NCI-H2029 (cell line): ENCODE measurements around the gene LAMA5.

ENCODE experiments used
- DNase-seq: peaks from one replicate; lab custom pipeline; 2025; lab: John Stamatoyannopoulos, UW

Gene LAMA5

GRCh38 chr20:62317167-62317655, 49.9 kb downstream of the LAMA5 start:
- no peak for DNase-seq

- no peak for DNase-seq
Observed at GRCh38 chr20:62316331-62317166, 50.6 kb downstream of the LAMA5 start.

GRCh38 chr20:62315773-62316172, 51.3 kb downstream of the LAMA5 start:
- DNase-seq, result no peak

DNA sequence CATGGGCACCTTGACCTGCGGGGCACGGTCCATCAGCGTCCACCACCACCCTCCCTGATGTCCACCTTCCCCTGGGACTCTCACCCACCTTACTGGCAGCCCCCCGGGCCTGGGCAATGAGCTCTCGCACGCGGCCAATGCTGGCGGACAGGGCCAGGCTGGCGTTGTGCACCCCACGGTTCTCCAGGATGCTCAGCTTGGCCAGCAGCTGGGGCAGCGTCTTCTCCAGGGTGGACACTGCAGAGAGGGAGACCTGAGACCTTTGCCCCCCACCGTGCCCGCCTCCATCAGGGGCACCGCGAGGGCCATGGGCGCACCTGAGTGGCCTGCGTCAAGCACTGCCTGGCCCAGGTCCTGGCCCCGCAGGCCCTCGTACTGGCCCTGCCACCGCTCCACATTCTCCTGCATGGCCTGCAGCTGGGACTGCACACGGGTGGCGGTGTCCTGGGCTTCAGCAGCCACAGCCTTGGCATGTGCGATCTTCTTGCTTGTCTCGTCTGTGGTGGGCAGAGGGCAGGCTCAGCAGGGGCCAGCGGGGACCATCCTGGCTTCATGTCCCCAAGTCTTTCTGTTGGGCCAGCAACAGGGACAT, 52.3 kb downstream of the LAMA5 start:
- no peak for DNase-seq

GRCh38 chr20:62314339-62314638, 52.8 kb downstream of the LAMA5 start:
- no peak for DNase-seq

DNA sequence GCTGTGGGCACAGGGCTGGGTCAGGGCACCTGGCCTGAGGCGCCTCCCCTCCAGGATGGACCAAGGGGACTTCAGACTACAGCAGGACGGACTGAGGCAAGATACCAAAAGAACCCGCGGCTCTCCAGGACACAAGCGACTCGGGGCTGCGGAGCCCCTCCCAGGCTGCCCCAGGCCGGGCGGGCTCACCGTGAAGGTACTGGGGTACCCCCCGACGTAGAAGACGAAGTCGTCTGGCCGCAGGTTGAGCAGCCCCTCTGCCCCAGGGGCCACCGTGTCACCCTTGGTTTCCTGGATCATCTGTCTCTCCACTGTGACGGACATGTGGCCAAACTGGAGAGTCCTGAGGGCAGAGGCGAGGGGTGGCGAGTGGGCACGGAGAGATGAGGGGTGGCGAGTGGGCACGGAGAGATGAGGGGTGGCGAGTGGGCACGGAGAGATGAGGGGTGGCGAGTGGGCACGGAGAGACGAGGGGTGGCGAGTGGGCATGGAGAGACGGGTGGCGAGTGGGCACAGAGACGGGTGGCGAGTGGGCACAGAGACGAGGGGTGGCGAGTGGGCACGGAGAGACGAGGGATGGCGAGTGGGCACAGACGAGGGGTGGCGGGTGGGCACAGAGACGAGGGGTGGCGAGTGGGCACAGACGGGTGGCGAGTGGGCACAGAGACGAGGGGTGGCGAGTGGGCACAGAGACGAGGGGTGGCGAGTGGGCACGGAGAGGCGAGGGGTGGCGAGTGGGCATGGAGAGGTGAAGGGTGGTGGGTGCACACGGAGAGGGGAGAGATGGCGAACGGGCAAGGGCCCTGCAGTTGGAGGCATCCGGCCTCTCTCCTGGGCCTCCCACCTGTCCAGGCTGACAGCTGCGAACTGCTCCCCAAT, 53.4 kb downstream of the LAMA5 start:
- DNase-seq, result no peak

DNA sequence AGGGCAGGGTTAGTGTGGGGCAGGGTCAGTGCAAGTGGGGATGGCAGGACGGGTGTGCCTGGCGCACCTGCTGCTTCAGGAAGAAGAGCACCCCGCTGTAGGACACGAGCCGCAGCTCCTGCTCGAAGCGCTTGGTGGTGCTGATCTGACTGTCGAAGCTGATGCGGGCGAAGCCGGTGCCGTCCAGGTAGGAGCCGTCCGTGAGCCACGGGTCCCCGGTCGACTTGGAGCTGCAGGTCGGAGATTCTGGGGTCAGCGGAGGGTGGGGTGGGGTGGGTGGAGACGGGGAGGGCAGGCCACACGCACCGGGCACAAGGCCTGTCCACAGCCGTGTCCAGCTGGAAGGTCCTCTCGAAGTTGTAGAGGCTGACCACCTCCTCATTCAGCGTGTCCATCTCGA, 54.1 kb downstream of the LAMA5 start:
- no peak for DNase-seq

GRCh38 chr20:62312662-62312977, 54.5 kb downstream of the LAMA5 start:
- no peak for DNase-seq

DNA sequence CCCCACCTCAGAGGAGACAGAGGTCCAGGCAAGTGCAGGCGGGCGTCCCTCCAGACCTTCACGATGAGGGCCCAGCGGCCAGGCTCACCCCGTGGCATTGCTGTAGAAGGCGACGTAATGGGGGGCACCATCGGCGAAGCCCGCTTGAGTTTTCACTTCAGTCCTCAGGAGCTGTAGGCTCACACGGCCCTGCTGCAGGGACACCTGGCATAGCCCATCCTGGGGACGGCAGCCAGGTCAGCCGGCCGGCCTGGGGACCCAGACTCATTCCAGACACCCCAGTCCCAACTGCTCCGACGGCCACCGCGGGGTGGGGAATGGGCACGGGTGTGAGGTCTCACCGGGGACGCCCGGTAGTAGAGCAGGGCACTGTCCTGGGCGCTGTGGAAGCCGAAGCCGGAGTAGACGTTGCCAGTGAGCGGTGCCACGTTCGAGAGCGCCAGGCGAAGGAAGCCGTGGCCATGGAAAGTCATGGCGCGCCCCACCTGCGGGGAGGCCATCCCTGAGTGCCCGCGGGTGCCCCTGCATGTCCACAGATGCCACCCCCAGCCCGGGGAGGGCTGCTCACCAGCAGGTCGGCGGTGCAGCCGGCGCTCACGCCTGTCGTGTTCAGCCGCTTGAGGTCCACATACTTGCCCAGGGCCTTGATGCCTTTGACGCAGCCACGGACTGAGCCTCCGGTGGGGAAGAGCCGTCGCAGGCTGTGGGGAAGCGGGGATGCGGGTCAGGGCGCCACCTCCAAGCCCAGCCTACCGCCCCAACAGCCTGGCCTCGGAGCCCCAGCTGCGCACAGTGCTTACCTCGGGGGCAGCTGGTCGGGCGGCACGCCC, 55.1 kb downstream of the LAMA5 start:
- DNase-seq, result no peak

- DNase-seq, result no peak
Observed at GRCh38 chr20:62311150-62311549, 56.0 kb downstream of the LAMA5 start.

- DNase-seq, result no peak
Observed at GRCh38 chr20:62310757-62311121, 56.4 kb downstream of the LAMA5 start.

- DNase-seq, result no peak
Observed at GRCh38 chr20:62309947-62310756, 57.0 kb downstream of the LAMA5 start.

- no peak for DNase-seq
Observed at GRCh38 chr20:62309198-62309944, 57.7 kb downstream of the LAMA5 start.

- no peak for DNase-seq
Observed at GRCh38 chr20:62308102-62308822, 58.9 kb downstream of the LAMA5 start.

- no peak for DNase-seq
Observed at GRCh38 chr20:62307226-62308101, 59.6 kb downstream of the LAMA5 start.

DNA sequence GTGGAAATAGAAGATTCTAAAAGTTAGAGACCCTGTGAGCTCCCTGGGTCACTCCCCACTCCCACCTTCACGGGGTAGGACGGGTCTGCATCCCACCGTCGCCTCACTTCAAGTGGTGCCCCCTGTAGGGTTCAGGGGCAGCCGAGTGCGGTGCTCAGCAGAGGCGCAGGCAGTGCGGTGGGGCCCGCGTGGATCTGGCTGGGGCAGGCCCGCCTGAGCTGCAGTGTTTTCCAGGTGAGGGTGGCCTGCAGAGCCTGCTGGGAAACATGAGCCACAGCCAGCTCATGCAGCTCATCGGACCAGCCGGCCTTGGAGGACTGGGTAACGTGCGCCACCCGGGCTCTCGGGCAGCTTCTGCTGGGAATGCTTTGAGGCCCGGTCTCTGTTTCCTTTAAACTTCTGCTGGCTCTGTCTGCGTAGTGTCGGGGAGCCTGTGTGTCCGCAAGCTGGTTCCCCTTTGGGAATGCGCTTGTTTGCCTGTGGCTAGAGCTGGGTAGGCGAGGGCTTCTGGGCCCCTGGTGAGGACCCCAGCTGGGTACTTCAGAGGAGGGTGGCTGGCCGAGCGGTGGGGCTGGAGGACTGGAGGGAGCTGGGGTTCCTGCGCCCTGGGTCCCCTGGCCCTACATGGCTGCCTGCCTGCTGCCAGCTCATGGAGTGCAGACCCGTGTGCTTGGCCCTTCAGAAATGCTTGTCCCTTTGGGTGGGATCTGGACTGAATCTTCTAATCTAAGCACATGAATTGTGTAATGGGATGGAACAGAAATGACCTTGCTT, 60.5 kb downstream of the LAMA5 start:
- DNase-seq, result no peak

- DNase-seq, result no peak
Observed at GRCh38 chr20:62305765-62306413, 61.2 kb downstream of the LAMA5 start.
